Measurements from ENCODE around the gene PRKCA.

GRCh38 chr17:66819466-66819865 is 517.1 kb downstream of the PRKCA start:
- TF ChIP-seq ZNF274 (IDR thresholded peaks at IDR 0.05; ENCODE audit: low read depth, low read length): no peak
- no peak for TF ChIP-seq YY1 (IDR thresholded peaks at IDR 0.05; ENCODE audit: insufficient read depth, insufficient read length)

Data from NT2/D1 (cell line).